ENCODE data around the gene SUGP2.
"Not testable (repeated sequence)": the region's sequence is repeated elsewhere in the genome, so short reads cannot be mapped to it uniquely, and the experiment has no call there.

The SUGP2 gene

GRCh38 chr19:19040417-19040816, 7.1 kb upstream of the SUGP2 start:
- no peak overlapping the region for H3K4me3 ChIP-seq (ENCODE audit: low read length)
- DNase-seq (ENCODE audit: low read depth, low spot score) = no peak

- peak; percentile 79 for DNase-seq (ENCODE audit: low read depth, low spot score)
These were observed 6.6 kb upstream of the SUGP2 start for GRCh38 chr19:19039901-19040300.

GRCh38 chr19:19034204-19034624, 897 bp upstream of the SUGP2 start:
- peak; percentile 88 for DNase-seq (ENCODE audit: low read depth, low spot score)
- peak overlapping the region; percentile 85 for H3K4me3 ChIP-seq (ENCODE audit: low read length)

More at GRCh38 chr19:19039901-19040300, 6.6 kb upstream of the SUGP2 start:
- no peak overlapping the region for H3K4me3 ChIP-seq (ENCODE audit: low read length)

- peak overlapping the region; percentile 92 for H3K4me3 ChIP-seq (ENCODE audit: low read length)
- no peak for DNase-seq (ENCODE audit: low read depth, low spot score)
These were observed 216 bp downstream of the SUGP2 start for GRCh38 chr19:19033176-19033425.

- peak; percentile 97 for DNase-seq (ENCODE audit: low read depth, low spot score)
- H3K4me3 ChIP-seq (ENCODE audit: low read length) = peak overlapping the region; percentile 92
These were observed 719 bp downstream of the SUGP2 start for GRCh38 chr19:19032420-19033175.

GRCh38 chr19:19031891-19032290, 1.4 kb downstream of the SUGP2 start:
- H3K4me3 ChIP-seq (ENCODE audit: low read length) = peak overlapping the region; percentile 92
- DNase-seq (ENCODE audit: low read depth, low spot score) = no peak

GRCh38 chr19:19028526-19028925, 4.8 kb downstream of the SUGP2 start:
- no peak for DNase-seq (ENCODE audit: low read depth, low spot score)
- H3K4me3 ChIP-seq (ENCODE audit: low read length) = no peak overlapping the region

GRCh38 chr19:19027228-19027627, 6.1 kb downstream of the SUGP2 start:
- DNase-seq (ENCODE audit: low read depth, low spot score) = no peak
- no peak overlapping the region for H3K4me3 ChIP-seq (ENCODE audit: low read length)

- no peak for DNase-seq (ENCODE audit: low read depth, low spot score)
- H3K4me3 ChIP-seq (ENCODE audit: low read length) = no peak overlapping the region
These were observed 6.9 kb downstream of the SUGP2 start for GRCh38 chr19:19026299-19026971.

GRCh38 chr19:19025861-19026260, 7.5 kb downstream of the SUGP2 start:
- H3K4me3 ChIP-seq (ENCODE audit: low read length) = no peak overlapping the region
- no peak for DNase-seq (ENCODE audit: low read depth, low spot score)

- not testable (repeated sequence) for H3K4me3 ChIP-seq (ENCODE audit: low read length)
These were observed 9.9 kb downstream of the SUGP2 start for GRCh38 chr19:19023376-19023775.

GRCh38 chr19:19022380-19022961, 10.8 kb downstream of the SUGP2 start:
- peak; percentile 45 for DNase-seq (ENCODE audit: low read depth, low spot score)
- H3K4me3 ChIP-seq (ENCODE audit: low read length) = no peak overlapping the region

More at GRCh38 chr19:19023376-19023775, 9.9 kb downstream of the SUGP2 start:
- DNase-seq (ENCODE audit: low read depth, low spot score) = not testable (repeated sequence)

GRCh38 chr19:19021115-19021514, 12.2 kb downstream of the SUGP2 start:
- no peak overlapping the region for H3K4me3 ChIP-seq (ENCODE audit: low read length)
- DNase-seq (ENCODE audit: low read depth, low spot score) = no peak

GRCh38 chr19:19010551-19010950, 22.8 kb downstream of the SUGP2 start:
- H3K4me3 ChIP-seq (ENCODE audit: low read length) = no peak overlapping the region
- no peak for DNase-seq (ENCODE audit: low read depth, low spot score)

GRCh38 chr19:19009951-19010350, 23.4 kb downstream of the SUGP2 start:
- H3K4me3 ChIP-seq (ENCODE audit: low read length) = no peak overlapping the region
- DNase-seq (ENCODE audit: low read depth, low spot score) = no peak

- DNase-seq (ENCODE audit: low read depth, low spot score) = no peak
- H3K4me3 ChIP-seq (ENCODE audit: low read length) = no peak overlapping the region
These were observed 27.1 kb downstream of the SUGP2 start for GRCh38 chr19:19006213-19006612.

- H3K4me3 ChIP-seq (ENCODE audit: low read length) = no peak overlapping the region
- DNase-seq (ENCODE audit: low read depth, low spot score) = no peak
These were observed 29.2 kb downstream of the SUGP2 start for GRCh38 chr19:19004144-19004543.

- DNase-seq (ENCODE audit: low read depth, low spot score) = no peak
- no peak overlapping the region for H3K4me3 ChIP-seq (ENCODE audit: low read length)
These were observed 33.3 kb downstream of the SUGP2 start for GRCh38 chr19:18999896-19000620.

- DNase-seq (ENCODE audit: low read depth, low spot score) = peak; percentile 58
These were observed 34.1 kb downstream of the SUGP2 start for GRCh38 chr19:18999016-18999758.

More at GRCh38 chr19:18999016-18999758, 34.1 kb downstream of the SUGP2 start:
- no peak overlapping the region for H3K4me3 ChIP-seq (ENCODE audit: low read length)

All from Jurkat, Clone E6-1 (cell line).